Stimulated activated CD8-positive, alpha-beta memory T cell treated with anti-CD3 and anti-CD28 coated beads, Interleukin-15, amount 100 ng/mL, for 48 hours (primary cell): ENCODE measurements around the gene XAB2.

ENCODE experiments used
- DNase-seq, 2 donors: peaks; one replicate each; pipeline ENCODE4 v3.0.0-alpha.2; 2020; ENCODE audit warnings: low read depth in 2 of 2

The XAB2 gene

GRCh38 chr19:7611541-7612279 is 17.6 kb downstream of the XAB2 start:
- no peak for DNase-seq

- DNase-seq: no peak
Observed at GRCh38 chr19:7610491-7611240, 18.7 kb downstream of the XAB2 start.

DNA sequence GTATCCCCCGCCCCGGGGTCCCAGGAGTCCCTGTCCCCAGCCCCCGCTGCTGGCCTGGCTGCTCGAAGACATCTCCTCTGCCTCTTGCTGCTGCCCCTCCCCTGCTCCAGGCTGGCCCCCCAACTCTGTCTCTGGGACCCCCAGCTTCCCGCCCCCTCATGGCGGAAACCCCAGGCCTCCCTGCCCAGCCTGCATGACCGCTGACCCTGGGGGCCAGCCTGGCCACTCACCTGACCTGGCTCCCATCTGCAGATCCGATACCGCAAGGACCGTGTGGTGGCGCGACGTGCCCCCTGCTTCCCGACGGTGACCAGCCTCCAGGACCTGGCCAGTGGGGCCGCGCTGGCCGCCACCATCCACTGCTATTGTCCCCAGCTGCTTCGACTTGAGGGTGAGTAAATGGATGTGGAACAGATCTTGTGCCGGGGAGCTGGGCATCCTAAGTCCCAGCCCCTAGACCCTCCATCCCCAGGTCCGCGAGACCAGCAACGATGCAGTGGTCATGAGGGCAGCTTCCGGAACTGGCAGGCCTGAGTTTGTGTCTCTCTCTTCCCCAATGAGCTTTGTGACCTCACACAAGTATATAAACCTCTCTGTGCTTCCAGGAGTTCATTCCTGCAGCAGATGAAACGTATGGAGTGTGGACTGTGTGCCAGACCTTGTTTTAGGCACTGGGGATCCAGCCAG is 21.3 kb downstream of the XAB2 start:
- no peak for DNase-seq

DNA sequence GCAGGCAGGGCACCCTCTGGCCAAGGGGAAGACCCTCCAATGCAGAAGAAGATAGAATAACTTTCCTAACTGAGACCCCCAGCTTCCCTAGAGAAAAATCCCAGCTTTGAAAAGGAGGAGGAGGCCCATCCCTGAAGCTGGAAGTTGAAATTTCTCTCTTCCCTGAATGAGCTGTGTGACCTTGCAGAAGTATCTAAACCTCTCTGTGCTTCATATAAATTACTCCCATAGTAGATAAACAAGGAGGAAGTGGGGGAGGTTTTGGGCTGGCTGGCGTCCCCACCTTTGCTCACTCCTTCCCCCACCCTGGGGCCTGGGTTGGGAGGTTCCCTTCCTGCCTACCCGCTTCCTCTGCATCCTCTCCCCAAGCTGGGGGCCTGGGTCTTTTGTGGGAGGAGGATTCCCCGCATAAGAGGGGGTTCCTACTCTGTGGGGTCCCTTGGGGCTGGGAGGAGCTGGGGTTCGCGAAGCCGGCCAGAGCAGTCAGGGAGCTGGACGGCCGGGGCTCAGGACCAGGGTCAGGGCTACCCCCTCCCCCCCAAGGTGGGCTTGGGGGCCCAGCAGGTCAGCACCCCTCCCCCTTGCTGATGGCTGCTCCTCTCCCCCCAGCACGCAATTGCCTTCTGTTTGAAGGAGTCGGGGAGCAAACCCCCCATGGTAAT is 22.0 kb downstream of the XAB2 start:
- DNase-seq: no peak

DNA sequence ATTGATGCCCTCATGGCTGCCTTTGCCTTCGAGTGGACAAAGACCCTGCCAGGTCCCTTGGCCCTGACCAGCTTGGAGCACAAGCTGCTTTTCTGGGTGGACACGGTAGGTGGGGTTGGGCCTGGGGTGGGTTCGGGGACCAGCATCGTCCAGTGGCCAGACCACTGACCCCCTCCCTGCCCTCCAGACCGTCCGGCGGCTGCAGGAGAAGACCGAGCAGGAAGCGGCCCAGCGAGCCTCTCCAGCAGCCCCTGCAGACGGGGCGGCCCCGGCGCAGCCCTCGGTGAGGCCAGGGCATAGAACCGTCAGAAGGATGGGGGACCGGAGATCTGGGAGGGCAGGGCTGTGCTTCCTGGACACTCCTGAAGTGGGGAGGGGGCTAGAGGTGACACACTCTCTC is 23.1 kb downstream of the XAB2 start:
- DNase-seq: no peak

DNA sequence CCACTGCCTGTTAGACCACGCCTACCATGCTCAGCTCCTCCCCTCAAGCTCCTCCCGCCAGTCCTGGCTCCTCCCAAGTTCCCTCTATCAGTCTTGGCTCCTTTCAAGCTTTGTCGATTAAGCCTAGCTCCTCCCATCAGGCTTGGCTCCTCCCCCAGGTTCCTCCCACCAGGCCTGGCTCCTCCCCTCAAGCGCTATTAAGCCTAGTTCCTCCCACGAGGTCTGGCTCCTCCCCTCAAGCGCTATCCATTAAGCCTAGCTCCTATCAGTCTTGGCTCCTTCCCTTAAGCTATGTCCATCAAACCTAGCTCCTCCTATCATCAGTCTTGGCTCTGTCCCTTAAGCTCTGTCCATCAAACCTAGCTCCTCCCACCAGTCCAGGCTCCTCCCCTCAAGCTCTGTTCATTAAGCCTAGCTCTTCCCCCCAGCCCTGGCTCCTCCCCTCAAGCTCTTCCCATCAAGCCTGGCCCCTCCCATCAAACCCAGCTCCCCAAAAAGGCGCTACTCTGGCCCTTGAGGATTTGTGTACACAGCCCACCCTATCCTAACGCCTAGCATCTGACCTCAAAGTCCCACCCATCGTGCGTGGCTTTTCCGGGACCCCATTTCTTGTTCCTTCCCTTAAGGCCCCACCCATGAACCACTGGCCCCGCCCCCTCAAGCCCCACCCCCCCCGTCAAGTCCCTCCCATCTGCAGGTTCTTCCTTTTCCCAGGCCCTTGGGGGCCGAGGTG is 23.7 kb downstream of the XAB2 start:
- DNase-seq: peak; percentile 20 to 27

- no peak for DNase-seq
Observed at GRCh38 chr19:7603919-7604318, 25.4 kb downstream of the XAB2 start.

DNA sequence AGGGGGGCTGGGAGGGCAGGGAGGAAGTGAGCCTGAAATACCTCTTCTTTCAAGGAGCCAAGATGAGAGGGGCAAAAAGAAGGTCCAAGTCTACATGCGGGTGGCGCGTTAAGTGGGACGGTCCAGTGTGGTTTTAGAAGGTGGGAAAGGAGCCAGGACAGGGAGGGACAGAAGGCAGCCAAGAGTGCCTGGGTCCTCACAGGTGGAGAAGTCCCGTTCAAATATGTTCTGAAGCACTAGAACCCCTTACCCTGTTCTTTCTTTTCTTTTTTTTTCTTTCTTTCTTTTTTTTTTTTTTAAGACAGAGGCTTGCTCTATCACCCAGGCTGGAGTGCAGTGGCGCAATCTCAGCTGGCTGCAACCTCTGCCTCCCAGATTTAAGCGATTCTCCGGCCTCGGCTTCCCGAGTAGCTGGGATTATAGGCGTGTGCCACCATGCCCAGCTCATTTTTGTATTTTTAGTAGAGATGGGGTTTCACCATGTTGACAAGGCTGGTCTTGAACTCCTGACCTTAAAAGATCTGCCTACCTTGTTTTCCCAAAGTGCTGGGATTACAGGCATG is 26.3 kb downstream of the XAB2 start:
- DNase-seq: no peak

DNA sequence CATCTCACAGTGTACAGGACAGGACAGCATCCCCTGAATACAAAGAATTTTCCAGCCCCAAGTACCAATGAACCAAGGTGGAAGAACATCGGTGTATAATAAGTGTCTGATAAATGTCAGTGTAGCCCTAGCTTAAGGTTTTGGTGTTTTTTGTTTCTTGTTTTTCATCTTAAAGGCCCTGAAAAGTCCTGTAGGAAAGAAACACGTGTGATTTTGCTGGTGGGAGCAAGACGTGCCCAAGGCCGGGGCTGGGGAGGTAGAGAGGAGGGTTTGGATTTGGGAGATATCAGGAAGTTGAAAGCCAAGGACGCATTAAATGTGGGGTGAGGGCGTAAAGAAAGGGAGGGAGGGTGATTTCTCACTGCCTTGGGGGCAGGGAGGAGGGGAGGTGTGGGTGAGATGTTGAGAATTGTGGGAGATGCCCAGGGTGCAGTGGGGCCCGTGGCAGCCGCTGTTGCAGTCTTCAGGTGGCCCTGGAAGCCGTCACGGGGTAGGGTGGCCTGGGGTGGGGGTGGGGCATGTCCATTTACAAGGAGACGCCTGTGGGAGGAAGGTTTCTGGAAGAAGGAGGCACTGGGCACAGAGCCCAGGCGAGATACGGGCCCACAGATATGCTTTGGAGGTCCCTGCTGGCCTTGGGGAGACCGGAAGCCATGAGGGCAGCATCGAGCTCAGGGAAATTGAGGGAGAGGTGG is 27.0 kb downstream of the XAB2 start:
- no peak for DNase-seq

GRCh38 chr19:7600721-7601120 is 28.6 kb downstream of the XAB2 start:
- DNase-seq: no peak

- DNase-seq: no peak
Observed at GRCh38 chr19:7598180-7598579, 31.2 kb downstream of the XAB2 start.

DNA sequence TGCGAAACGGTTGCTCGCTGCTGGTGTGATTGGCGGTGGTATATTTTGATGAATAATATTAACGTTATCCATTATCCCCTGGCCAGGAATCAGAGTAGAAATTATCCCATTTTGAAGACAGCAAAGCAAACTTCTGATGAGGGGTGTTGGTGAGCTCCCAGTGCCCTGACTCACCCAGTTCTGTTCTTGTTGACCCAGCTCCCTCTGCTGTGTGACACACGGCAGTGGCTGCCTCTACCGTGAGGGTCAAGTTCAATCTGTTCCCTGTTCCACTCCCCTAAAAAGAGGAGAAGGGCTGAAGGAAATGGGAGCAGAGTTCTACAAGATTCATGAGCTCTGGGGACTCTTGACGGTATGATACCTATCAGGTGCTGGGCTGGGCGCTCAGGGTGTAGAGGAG is 31.7 kb downstream of the XAB2 start:
- no peak for DNase-seq

- no peak for DNase-seq
Observed at GRCh38 chr19:7596211-7596937, 33.0 kb downstream of the XAB2 start.

DNA sequence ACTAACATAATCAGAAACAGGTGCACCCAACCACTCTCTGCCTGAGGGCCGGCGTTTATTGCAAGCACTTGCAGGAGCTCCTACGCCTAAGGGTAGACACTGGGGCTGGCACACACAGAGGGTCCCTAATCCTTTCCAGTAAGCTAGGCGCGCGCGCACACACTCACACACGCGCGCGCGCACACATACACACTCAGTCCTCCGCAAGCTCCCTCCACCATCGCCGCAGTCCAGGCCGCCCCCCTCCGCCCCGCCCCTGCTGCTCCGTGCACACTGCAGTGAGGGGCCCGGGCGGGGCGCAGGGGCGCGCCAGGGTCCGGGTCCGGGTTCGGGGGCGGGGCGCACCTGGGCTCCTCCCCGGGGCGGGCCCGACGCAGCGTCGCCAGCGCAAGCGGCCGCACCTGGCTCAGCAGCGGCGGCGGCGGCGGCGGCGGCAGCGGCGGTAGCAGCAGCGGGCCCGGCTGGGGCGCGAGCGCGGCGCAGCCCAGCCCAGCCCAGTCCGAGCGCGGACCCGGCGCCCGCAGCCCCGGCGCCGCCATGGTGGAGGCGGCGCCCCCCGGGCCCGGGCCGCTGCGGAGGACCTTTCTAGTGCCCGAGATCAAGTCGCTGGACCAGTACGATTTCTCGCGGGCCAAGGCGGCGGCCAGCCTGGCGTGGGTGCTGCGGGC is 33.7 kb downstream of the XAB2 start, which contains the start of gene CAMSAP3:
CAMSAP3 (plus strand) TSS at position 398 of the 668 bp plus-strand sequence; CDS start at position 538, 140 bp downstream.
- peak; percentile 20 to 24 for DNase-seq

- no peak for DNase-seq
Observed at GRCh38 chr19:7590256-7590655, 39.1 kb downstream of the XAB2 start.

DNA sequence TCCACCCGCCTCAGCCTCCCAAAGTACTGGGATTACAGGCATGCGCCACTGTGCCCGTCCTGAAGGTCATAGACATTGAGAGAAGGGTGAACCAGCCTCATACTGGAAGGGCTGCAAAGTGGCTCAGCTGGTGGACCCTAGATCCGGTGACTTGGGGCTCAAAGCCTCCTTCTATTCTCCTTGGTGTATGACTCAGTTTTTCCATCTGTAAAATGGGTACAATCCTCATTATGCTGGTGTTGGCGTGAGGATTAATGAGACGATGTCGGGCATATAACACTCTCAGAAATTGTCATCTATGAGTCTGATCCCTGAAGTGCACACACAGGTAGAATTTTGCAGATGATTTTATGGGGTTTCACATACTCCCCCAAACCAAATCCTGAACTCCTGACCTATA is 39.5 kb downstream of the XAB2 start:
- no peak for DNase-seq

- DNase-seq: no peak
Observed at GRCh38 chr19:7582446-7582845, 46.9 kb downstream of the XAB2 start.

- no peak for DNase-seq
Observed at GRCh38 chr19:7579182-7579581, 50.2 kb downstream of the XAB2 start.

GRCh38 chr19:7578127-7578526 is 51.2 kb downstream of the XAB2 start:
- no peak for DNase-seq
